H1 (cell line): ENCODE results near the gene RTN4.

Experiments used
- ATF3 ChIP-seq: IDR thresholded peaks from 2 replicates; pipeline ENCODE4 v1.6.1; 2011; ENCODE audit warnings: low read depth, mild to moderate bottlenecking, low read length; ENCODE audit not compliant: insufficient read depth
- CEBPB ChIP-seq: IDR thresholded peaks from 2 replicates; pipeline ENCODE4 v1.6.1; 2012; ENCODE audit warnings: low read depth, low read length
- EP300 ChIP-seq, 2 experiments: IDR thresholded peaks; 1 replicate in 1 of 2; 2 replicates in 1 of 2; pipeline ENCODE4 v1.6.1; 2011 to 2012; ENCODE audit warnings: low read depth in 2 of 2, low read length in 2 of 2, mild to moderate bottlenecking in 2 of 2, borderline replicate concordance in 1 of 2, inconsistent platforms in 1 of 2, moderate library complexity in 1 of 2
- JUN ChIP-seq: IDR thresholded peaks from 2 replicates; pipeline ENCODE4 v1.6.1; 2011; ENCODE audit warnings: low read depth, mild to moderate bottlenecking, improper control_type of control experiment, low read length
- POLR2A ChIP-seq, 2 experiments: IDR thresholded peaks; 1 replicate in 1 of 2; 2 replicates in 1 of 2; pipeline ENCODE4 v1.6.1; 2011; ENCODE audit warnings: low read depth in 2 of 2, low read length in 2 of 2, mild to moderate bottlenecking in 2 of 2; ENCODE audit errors: control extremely low read depth in 1 of 2
- SUZ12 ChIP-seq: fragments of 200-600 bp; sonication (generic); IDR thresholded peaks from 2 replicates; pipeline ENCODE4 v1.6.1; 2012; ENCODE audit warnings: mild to moderate bottlenecking, inconsistent platforms, low read length, moderate library complexity, mixed read lengths
- TF ChIP-seq, protein P1 (sequence below), 3 experiments: IDR thresholded peaks; 1 replicate in 2 of 3; 2 replicates in 1 of 3; pipeline versions ENCODE4 v1.5.1 to v1.6.1; 2011; ENCODE audit warnings: low read length in 3 of 3, mild to moderate bottlenecking in 3 of 3, inconsistent platforms in 2 of 3, low read depth in 1 of 3, moderate library complexity in 1 of 3; ENCODE audit not compliant: insufficient read depth in 1 of 3; ENCODE audit errors: control extremely low read depth in 1 of 3

DNA sequence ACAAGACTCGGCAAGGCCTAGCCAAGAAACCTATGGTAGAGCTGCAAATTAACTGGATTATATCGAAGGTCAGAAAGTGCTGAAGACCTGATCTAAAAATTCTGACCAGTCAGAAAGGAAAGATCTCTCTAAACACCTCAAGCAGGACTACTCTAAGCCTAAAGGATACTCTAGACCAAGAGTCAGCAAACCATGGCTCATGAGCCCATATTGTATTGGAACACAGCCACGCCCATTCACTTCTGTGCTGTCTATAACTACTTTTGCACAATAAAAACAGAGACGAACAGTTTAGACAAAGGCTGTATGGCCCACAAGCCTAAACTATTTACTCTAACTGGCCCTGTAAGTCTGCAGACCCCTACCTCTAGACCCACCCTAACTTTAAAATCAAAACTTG is 18.7 kb downstream of the RTN4 start:
- TF ChIP-seq POLR2A (IDR thresholded peaks at IDR 0.05; ENCODE audit: control extremely low read depth in 1 of 2, low read depth in 2 of 2, low read length in 2 of 2) = no peak
- TF ChIP-seq SUZ12 = no peak
- TF ChIP-seq, protein P1, sequence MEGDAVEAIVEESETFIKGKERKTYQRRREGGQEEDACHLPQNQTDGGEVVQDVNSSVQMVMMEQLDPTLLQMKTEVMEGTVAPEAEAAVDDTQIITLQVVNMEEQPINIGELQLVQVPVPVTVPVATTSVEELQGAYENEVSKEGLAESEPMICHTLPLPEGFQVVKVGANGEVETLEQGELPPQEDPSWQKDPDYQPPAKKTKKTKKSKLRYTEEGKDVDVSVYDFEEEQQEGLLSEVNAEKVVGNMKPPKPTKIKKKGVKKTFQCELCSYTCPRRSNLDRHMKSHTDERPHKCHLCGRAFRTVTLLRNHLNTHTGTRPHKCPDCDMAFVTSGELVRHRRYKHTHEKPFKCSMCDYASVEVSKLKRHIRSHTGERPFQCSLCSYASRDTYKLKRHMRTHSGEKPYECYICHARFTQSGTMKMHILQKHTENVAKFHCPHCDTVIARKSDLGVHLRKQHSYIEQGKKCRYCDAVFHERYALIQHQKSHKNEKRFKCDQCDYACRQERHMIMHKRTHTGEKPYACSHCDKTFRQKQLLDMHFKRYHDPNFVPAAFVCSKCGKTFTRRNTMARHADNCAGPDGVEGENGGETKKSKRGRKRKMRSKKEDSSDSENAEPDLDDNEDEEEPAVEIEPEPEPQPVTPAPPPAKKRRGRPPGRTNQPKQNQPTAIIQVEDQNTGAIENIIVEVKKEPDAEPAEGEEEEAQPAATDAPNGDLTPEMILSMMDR (IDR thresholded peaks at IDR 0.05; ENCODE audit: control extremely low read depth in 1 of 3, insufficient read depth in 1 of 3, low read depth in 1 of 3, low read length in 3 of 3) = no peak
- TF ChIP-seq ATF3 = no peak
- TF ChIP-seq CEBPB = no peak
- TF ChIP-seq JUN = no peak
- TF ChIP-seq EP300 (IDR thresholded peaks at IDR 0.05; ENCODE audit: borderline replicate concordance in 1 of 2, low read depth in 2 of 2, low read length in 2 of 2) = no peak
